Neutrophil (primary cell): ENCODE data around the gene THSD4.

Experiments used
- H3K27ac ChIP-seq: fragments of 200-600 bp; sonication (generic); 2 replicates; pipeline ENCODE4 v1.5.1; 2016; ENCODE audit warnings: mild to moderate bottlenecking, moderate library complexity
- H3K27me3 ChIP-seq: fragments of 200-600 bp; sonication (generic); 2 replicates; pipeline ENCODE4 v1.6.0; 2016; ENCODE audit warnings: mild to moderate bottlenecking
- H3K36me3 ChIP-seq: fragments of 200-600 bp; sonication (generic); 2 replicates; pipeline ENCODE4 v1.5.1; 2017
- H3K4me1 ChIP-seq, 2 experiments: fragments of 200-600 bp in 1 of 2; sonication (generic) in 1 of 2; 1 replicate in 1 of 2; 2 replicates in 1 of 2; pipeline versions ENCODE4 v1.5.1 to v1.6.1; 2013 to 2016; ENCODE audit warnings: low read depth in 1 of 2, low read length in 1 of 2, mild to moderate bottlenecking in 1 of 2, moderate library complexity in 1 of 2; ENCODE audit not compliant: control insufficient read depth in 1 of 2, insufficient read depth in 1 of 2
- H3K4me3 ChIP-seq, 2 experiments: fragments of 200-600 bp in 1 of 2; sonication (generic) in 1 of 2; 1 replicate in 1 of 2; 2 replicates in 1 of 2; pipeline ENCODE4 v1.5.1; 2013 to 2016; ENCODE audit warnings: low read depth in 1 of 2, low read length in 1 of 2, mild to moderate bottlenecking in 1 of 2, moderate library complexity in 1 of 2
- H3K9me3 ChIP-seq: fragments of 200-600 bp; sonication (generic); 2 replicates; pipeline ENCODE4 v1.5.1; 2016
- CTCF ChIP-seq: fragments of 200-600 bp; sonication (generic); IDR thresholded peaks from 2 replicates; pipeline ENCODE4 v1.5.1; 2016; ENCODE audit warnings: antibody characterized with exemption

The THSD4 gene

GRCh38 chr15:71462638-71463037 lies 347.4 kb downstream of the THSD4 start:
- Histone ChIP-seq H3K36me3 (no peaks in the 10 kb centered on the region), H3K27ac (no peak overlapping the region), H3K4me1 (no peaks in the 10 kb centered on the region), H3K4me3 (no peak overlapping the region), H3K27me3 (no peaks in the 10 kb centered on the region), H3K9me3 (no peaks in the 10 kb centered on the region)
- no peak for TF ChIP-seq CTCF

DNA sequence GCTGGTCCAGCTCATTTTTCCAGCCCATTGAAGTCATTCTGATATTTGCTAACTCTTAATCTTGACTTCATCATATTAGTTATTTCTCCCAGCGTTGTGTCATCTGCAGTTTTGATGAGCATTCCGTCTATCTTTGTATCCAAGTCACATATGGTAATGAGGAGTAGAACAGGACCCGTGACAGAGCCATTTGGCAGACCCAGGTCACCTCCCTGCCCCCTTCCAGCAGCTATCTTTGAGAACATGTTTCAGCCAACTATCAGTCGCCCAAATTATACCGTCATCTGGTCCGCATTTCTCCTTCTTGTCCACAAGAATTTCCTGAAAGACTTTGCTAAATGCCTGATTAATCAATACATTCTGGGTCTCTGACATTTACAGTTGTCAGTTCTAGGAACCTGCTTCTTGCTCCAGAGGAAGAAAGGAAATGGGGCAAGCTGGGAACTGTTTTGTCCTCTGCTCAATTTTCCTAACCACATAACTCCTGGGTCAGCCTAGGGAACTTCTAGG lies 347.9 kb downstream of the THSD4 start:
- H3K27ac ChIP-seq, result no peak overlapping the region
- no peaks in the 10 kb centered on the region for H3K9me3 ChIP-seq
- H3K4me1 ChIP-seq, result no peaks in the 10 kb centered on the region
- no peaks in the 10 kb centered on the region for H3K36me3 ChIP-seq
- H3K27me3 ChIP-seq, result no peaks in the 10 kb centered on the region
- no peak for TF ChIP-seq CTCF
- no peak overlapping the region for H3K4me3 ChIP-seq

DNA sequence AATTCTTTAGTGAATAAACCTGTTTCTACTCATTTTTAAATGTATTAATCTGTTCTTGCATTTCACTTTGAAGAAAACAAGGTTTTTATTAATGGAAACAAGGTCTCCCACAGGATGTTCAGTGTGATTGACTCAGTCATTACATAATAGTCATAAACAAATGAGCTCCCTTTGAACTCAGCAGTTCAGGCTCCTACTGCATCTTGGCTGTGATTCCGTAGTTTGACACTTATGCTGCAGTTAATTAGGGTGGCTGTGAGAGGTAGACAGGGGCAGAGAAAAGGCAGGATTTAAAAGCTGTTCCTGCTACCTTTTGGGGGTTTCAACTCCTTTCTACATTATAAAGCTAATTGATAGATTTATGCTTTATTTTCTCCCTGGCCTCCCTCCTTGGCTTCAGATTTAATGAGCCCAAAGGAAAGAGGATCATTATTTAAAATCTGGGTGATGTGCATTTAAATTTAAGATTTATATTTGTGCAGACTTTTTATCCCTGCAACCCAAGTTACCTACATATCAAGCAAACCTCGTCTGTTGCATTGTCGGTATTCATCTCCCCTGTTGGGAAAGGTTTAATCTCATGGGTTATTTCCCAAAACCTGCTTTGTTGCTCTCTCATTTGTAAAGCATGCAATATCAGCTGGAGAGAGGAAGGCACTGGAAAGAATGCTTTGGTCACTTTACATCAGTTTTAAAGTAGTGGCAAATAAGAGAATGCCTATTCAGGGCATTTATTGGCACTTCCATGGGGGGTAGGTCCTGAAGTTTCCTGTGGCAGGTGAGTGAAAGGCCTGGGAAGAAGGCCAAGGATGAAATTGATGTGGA lies 350.1 kb downstream of the THSD4 start:
- H3K36me3 ChIP-seq, result no peaks in the 10 kb centered on the region
- no peak overlapping the region for H3K27ac ChIP-seq
- H3K27me3 ChIP-seq, result no peaks in the 10 kb centered on the region
- H3K4me3 ChIP-seq, result no peak overlapping the region
- no peaks in the 10 kb centered on the region for H3K9me3 ChIP-seq
- TF ChIP-seq CTCF, result no peak
- H3K4me1 ChIP-seq, result no peaks in the 10 kb centered on the region

GRCh38 chr15:71468715-71469114 lies 353.4 kb downstream of the THSD4 start:
- H3K27ac ChIP-seq, result no peak overlapping the region
- no peaks in the 10 kb centered on the region for H3K4me1 ChIP-seq
- no peak overlapping the region for H3K4me3 ChIP-seq
- TF ChIP-seq CTCF, result no peak
- no peaks in the 10 kb centered on the region for H3K36me3 ChIP-seq
- no peaks in the 10 kb centered on the region for H3K27me3 ChIP-seq
- no peaks in the 10 kb centered on the region for H3K9me3 ChIP-seq

DNA sequence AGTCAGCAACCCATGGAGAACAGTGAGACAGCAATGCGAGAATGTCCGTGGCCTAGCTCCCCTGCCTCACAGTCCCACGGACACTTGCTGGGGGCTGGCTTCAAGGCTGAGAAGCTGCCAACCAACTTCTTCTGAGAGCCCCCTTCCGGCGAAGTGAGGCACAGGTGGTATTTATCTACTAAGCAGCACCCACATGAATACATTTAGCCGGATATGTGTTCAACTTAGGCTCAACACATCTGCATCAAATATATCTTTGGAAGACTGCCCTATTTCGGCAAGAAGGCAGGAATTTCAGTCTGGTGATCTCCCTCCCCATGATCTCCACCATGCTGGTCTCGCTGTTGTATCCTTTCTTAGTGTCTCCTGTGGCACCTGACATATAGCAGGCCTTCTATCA lies 354.1 kb downstream of the THSD4 start:
- no peak for TF ChIP-seq CTCF
- Histone ChIP-seq H3K9me3 (no peaks in the 10 kb centered on the region), H3K27me3 (no peaks in the 10 kb centered on the region), H3K4me3 (no peak overlapping the region), H3K4me1 (no peaks in the 10 kb centered on the region), H3K27ac (no peak overlapping the region), H3K36me3 (no peaks in the 10 kb centered on the region)
